ENCODE measurements around the gene RNF126.
"Not testable (repeated sequence)": the region's sequence is repeated elsewhere in the genome, so short reads cannot be mapped to it uniquely, and the experiment has no call there.

- not testable (repeated sequence) for TF ChIP-seq CTCF (IDR thresholded peaks at IDR 0.05; ENCODE audit: low read depth, low read length, poor library complexity, severe bottlenecking); EZH2phosphoT487 (IDR thresholded peaks at IDR 0.05; ENCODE audit: borderline replicate concordance, low read length)
Measured at GRCh38 chr19:702847-703246, 39.8 kb upstream of the RNF126 start.

Data from DOHH2 (cell line).